Esophagus squamous epithelium (tissue), 5 donors: ENCODE data around the gene FNBP1. TPM values are rescaled to one million over a fixed set of nuclear protein-coding genes. Genes with fewer than 3 reads are reported as not detected.
"Not testable (repeated sequence)": the region's sequence is repeated elsewhere in the genome, so short reads cannot be mapped to it uniquely, and the experiment has no call there.

Source experiments
- DNase-seq: peaks from one replicate; lab custom pipeline; 2025; lab: John Stamatoyannopoulos, UW
- H3K27ac ChIP-seq, 4 donors: fragments of 200-600 bp; sonication (generic); one replicate each; pipeline ENCODE4 v1.5.1; 2016 to 2019; ENCODE audit warnings: mild to moderate bottlenecking in 1 of 4
- H3K27me3 ChIP-seq, 4 donors: fragments of 200-600 bp; sonication (generic); 1 replicate in 3 of 4; 2 replicates in 1 of 4; pipeline versions ENCODE4 v1.5.1 to v1.6.0; 2017 to 2021; ENCODE audit warnings: antibody characterized with exemption in 1 of 4
- H3K36me3 ChIP-seq, 3 donors: fragments of 200-600 bp; sonication (generic); one replicate each; pipeline ENCODE4 v1.5.1; 2016 to 2019
- H3K4me1 ChIP-seq, 3 donors: fragments of 200-600 bp; sonication (generic); one replicate each; pipeline ENCODE4 v1.5.1; 2017 to 2019
- H3K4me3 ChIP-seq, 4 donors: fragments of 200-600 bp; sonication (generic); 1 replicate in 3 of 4; 2 replicates in 1 of 4; pipeline ENCODE4 v1.5.1; 2016 to 2019; ENCODE audit warnings: mild to moderate bottlenecking in 2 of 4, moderate library complexity in 1 of 4
- H3K9me3 ChIP-seq, 3 donors: fragments of 200-600 bp; sonication (generic); one replicate each; pipeline ENCODE4 v1.5.1; 2016 to 2019
- POLR2A ChIP-seq, 4 donors: fragments of 450-650 bp; IDR thresholded peaks; one replicate each; pipeline ENCODE4 v1.6.1; 2017; ENCODE audit warnings: antibody characterized with exemption in 4 of 4, mild to moderate bottlenecking in 4 of 4, moderate library complexity in 3 of 4
- WGBS, 2 donors: methylation state at CpG; one replicate each; pipeline ENCODE4 v1.1.5; 2018; 5-methylcytosine and 5-hydroxymethylcytosine counted together
- intact Hi-C: fragments of 100-400 bp; cut with DNase I; formaldehyde crosslinking; loops from one replicate; pipeline ENCODE4 v1.15.0; 2022
- total RNA-seq, 4 donors: library from RNA; depleted of rRNA; stranded (reverse); fragments of >200 nt; gene quantifications; one replicate each; pipeline ENCODE4 v1.1.0, GENCODE V29; 2016
- TF ChIP-seq, protein P1 (sequence below), 6 experiments: fragments of 450-650 bp in 4 of 6; fragments of 200-600 bp in 2 of 6; sonication (generic) in 2 of 6; IDR thresholded peaks; one replicate each; pipeline ENCODE4 v1.5.1; 2016 to 2019; ENCODE audit warnings: antibody characterized with exemption in 6 of 6, mild to moderate bottlenecking in 4 of 6, moderate library complexity in 4 of 6
- donor health status: DM: yes; HTN: yes; CAD: no.

Gene FNBP1
- total RNA-seq, 4 donors from 2014 or later, result 19.7 to 47.7 (median 26.2) TPM

DNA sequence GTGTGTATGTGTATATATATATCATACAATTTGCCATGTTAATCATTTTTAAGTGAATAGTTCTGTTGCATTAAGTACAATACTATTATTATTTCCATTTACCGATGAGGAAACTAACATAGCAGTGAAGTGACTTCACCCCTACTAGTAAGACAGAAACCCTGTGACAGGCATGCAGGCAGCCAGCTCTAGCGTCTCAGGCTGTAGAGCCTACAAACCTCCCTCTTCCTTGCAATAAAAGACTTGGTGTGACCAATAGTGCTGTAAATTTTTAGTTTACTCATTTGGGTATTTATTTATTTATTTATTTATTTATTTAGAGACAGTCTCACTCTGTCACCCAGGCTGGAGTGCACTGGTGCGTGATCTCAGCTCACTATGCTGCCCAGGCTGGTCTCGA, 24.7 kb downstream of the FNBP1 start:
- Histone ChIP-seq H3K27me3 (no peaks in the 10 kb centered on the region), H3K27ac (peak overlapping the region in 3 of 4 donors; percentile 2 to 54 (median 53)), H3K36me3 (peaks cover 0 to 9% (median 0%) of the 10 kb centered on the region in 3 donors), H3K9me3 (peaks cover 0 to 6% (median 0%) of the 10 kb centered on the region in 3 donors), H3K4me1 (peaks cover 2 to 35% (median 16%) of the 10 kb centered on the region in 3 donors), H3K4me3 (no peak overlapping the region)
- intact Hi-C loops, result no loop called here
- TF ChIP-seq, protein P1, sequence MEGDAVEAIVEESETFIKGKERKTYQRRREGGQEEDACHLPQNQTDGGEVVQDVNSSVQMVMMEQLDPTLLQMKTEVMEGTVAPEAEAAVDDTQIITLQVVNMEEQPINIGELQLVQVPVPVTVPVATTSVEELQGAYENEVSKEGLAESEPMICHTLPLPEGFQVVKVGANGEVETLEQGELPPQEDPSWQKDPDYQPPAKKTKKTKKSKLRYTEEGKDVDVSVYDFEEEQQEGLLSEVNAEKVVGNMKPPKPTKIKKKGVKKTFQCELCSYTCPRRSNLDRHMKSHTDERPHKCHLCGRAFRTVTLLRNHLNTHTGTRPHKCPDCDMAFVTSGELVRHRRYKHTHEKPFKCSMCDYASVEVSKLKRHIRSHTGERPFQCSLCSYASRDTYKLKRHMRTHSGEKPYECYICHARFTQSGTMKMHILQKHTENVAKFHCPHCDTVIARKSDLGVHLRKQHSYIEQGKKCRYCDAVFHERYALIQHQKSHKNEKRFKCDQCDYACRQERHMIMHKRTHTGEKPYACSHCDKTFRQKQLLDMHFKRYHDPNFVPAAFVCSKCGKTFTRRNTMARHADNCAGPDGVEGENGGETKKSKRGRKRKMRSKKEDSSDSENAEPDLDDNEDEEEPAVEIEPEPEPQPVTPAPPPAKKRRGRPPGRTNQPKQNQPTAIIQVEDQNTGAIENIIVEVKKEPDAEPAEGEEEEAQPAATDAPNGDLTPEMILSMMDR (IDR thresholded peaks at IDR 0.05), result no peak
- no peak for TF ChIP-seq POLR2A (IDR thresholded peaks at IDR 0.05)
- WGBS, 2 donors, result 73 to 83% methylated on average over 4 of the region's 4 CpGs
- DNase-seq, result no peak

DNA sequence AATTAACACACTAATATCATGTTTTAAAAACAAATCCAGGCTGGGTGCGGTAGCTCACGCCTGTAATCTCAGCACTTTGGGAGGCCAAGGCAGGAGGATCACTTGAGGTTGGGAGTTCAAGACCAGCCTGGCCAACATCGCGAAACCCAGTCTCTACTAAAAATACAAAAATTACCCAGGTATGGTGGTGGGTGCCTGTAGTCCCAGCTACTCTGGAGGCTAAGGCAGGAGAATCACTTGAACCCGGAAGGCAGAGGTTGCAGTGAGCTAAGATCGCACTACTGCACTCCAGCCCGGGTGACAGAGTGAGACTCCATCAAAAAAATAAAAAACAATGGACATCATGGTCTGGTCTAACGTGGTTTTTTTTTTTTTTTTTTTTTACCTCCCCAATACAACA, 25.5 kb downstream of the FNBP1 start:
- H3K9me3 ChIP-seq, H3K36me3 ChIP-seq, DNase-seq, H3K4me3 ChIP-seq, intact Hi-C loops, H3K27me3 ChIP-seq: not testable (repeated sequence)
- Histone ChIP-seq H3K4me1 (peaks cover 0 to 27% (median 9%) of the 10 kb centered on the region in 3 donors), H3K27ac (peak overlapping the region in 3 of 4 donors; percentile 9 to 62 (median 54))
- 86 to 92% methylated on average over 8 of the region's 8 CpGs for WGBS, 2 donors

DNA sequence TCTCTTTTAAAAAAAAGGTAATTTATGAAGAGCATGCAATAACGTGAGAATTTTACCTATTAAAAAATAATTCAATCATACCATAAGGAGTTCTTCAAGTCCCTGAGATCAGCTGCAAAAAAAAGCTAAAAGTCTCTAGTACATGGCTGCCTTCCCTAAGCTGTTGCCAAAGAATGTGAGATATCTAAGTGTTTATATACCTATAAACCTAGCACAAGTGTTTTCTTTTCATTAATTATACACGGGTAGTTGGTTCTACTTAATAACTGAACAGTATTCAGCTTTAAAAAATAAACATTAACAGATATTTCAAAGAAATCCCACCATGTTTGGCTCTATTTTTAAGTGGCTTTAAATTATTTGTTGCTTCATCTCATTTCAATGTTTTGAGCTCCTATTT, 25.9 kb downstream of the FNBP1 start:
- peak overlapping the region in 3 of 4 donors; percentile 9 to 62 (median 54) for H3K27ac ChIP-seq
- H3K36me3 ChIP-seq, result peaks cover 0 to 9% (median 0%) of the 10 kb centered on the region in 3 donors

DNA sequence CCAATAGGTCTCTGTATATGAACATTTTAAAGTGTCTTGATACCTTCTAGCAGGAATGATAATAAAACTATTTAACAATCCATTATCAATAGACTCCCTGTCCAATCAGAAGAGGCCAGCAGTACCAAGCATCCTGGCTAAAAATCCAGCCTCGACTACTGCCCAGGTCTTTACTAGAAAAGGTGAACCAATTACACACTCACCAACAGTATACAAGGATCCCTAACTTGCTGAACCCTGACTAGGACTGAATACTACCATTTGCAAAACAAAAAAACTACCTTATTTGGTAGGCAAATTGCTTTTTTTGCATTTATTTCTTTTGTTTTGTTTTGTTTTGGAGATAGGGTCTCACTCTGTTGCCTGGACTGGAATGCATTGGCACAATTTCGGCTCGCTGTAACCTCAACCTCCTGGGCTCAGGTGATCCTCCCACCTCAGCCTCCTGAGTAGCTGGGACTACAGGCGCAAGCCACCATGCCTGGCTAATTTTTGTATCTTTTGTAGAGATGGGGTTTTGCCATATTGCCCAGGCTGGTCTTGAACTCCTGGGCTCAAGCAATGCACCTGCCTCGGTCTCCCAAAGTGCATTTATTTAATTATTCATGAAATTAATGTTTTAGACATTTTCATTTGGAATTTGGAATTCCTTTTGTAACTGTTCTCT, 27.5 kb downstream of the FNBP1 start:
- Histone ChIP-seq H3K27me3 (no peaks in the 10 kb centered on the region), H3K27ac (peak overlapping the region in 1 of 4 donors; percentile 54), H3K4me1 (peaks cover 0 to 15% (median 3%) of the 10 kb centered on the region in 3 donors), H3K4me3 (no peak overlapping the region), H3K36me3 (peaks cover 0 to 9% (median 0%) of the 10 kb centered on the region in 3 donors), H3K9me3 (peaks cover 0 to 6% (median 0%) of the 10 kb centered on the region in 3 donors)
- TF ChIP-seq, protein P1 (IDR thresholded peaks at IDR 0.05), result no peak
- no peak for TF ChIP-seq POLR2A (IDR thresholded peaks at IDR 0.05)
- WGBS, 2 donors, result 93 to 96% methylated on average over 5 of the region's 5 CpGs
- intact Hi-C loops, result no loop called here
- DNase-seq, result no peak

More for the DNA sequence above, 25.9 kb downstream of the FNBP1 start:
- Histone ChIP-seq H3K9me3 (peaks cover 0 to 6% (median 0%) of the 10 kb centered on the region in 3 donors), H3K4me1 (peaks cover 0 to 24% (median 9%) of the 10 kb centered on the region in 3 donors), H3K27me3 (no peaks in the 10 kb centered on the region), H3K4me3 (no peak overlapping the region)
- DNase-seq, result no peak
- TF ChIP-seq, protein P1 (IDR thresholded peaks at IDR 0.05), result no peak
- TF ChIP-seq POLR2A (IDR thresholded peaks at IDR 0.05), result no peak
- 49 to 65% methylated on average over 2 of the region's 2 CpGs for WGBS, 2 donors
- intact Hi-C loops, result no loop called here

DNA sequence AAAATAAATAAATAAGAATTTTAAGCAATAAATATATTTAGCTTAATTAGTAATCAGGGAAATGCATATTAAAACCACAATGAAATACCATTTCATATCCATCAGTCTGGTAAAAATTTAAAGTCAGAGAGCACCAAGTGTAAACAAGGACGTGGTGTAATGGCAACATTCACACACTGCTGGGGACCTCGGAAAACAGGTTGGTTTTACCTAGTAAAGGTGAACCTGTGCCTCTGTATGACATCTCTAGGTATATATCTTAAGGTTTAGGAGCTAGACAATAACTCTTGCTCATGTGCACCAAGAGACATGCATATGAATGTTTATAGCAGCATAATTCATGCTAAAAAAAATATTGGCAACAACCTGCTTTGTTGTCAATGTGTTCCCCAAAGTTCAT, 29.7 kb downstream of the FNBP1 start:
- no peak for DNase-seq
- H3K27ac ChIP-seq, result no peak overlapping the region

More for the DNA sequence above, 29.7 kb downstream of the FNBP1 start:
- no peak for TF ChIP-seq POLR2A (IDR thresholded peaks at IDR 0.05)
- TF ChIP-seq, protein P1 (IDR thresholded peaks at IDR 0.05), result no peak
- Histone ChIP-seq H3K9me3 (peaks cover 0 to 6% (median 0%) of the 10 kb centered on the region in 3 donors), H3K4me3 (no peak overlapping the region), H3K4me1 (peaks cover 0 to 21% (median 6%) of the 10 kb centered on the region in 3 donors), H3K27me3 (no peaks in the 10 kb centered on the region), H3K36me3 (peaks cover 0 to 9% (median 0%) of the 10 kb centered on the region in 3 donors)
- WGBS, 2 donors, result 66 to 71% methylated on average over 2 of the region's 2 CpGs
- intact Hi-C loops, result no loop called here
